Measurements from ENCODE around the gene GBA2.

Gene GBA2

GRCh38 chr9:35766997-35767396, 18.0 kb upstream of the GBA2 start:
- DNase-seq (ENCODE audit: low read depth in 2 of 2): no peak

GRCh38 chr9:35763803-35764202, 14.8 kb upstream of the GBA2 start:
- DNase-seq (ENCODE audit: low read depth in 2 of 2): no peak

GRCh38 chr9:35763181-35763580, 14.2 kb upstream of the GBA2 start:
- DNase-seq (ENCODE audit: low read depth in 2 of 2): no peak

GRCh38 chr9:35760651-35761050, 11.6 kb upstream of the GBA2 start:
- no peak for DNase-seq (ENCODE audit: low read depth in 2 of 2)

- no peak for DNase-seq (ENCODE audit: low read depth in 2 of 2)
Observed at GRCh38 chr9:35759795-35760194, 10.8 kb upstream of the GBA2 start.

GRCh38 chr9:35758475-35759050, 9.5 kb upstream of the GBA2 start:
- DNase-seq (ENCODE audit: low read depth in 2 of 2): no peak

GRCh38 chr9:35757892-35758275, 8.9 kb upstream of the GBA2 start:
- DNase-seq (ENCODE audit: low read depth in 2 of 2): no peak

- peak; percentile 4 to 9 for DNase-seq (ENCODE audit: low read depth in 2 of 2)
Observed at GRCh38 chr9:35757226-35757891, 8.3 kb upstream of the GBA2 start.

GRCh38 chr9:35756275-35757225, 7.5 kb upstream of the GBA2 start:
- DNase-seq (ENCODE audit: low read depth in 2 of 2): peak; percentile 69 to 70

- no peak for DNase-seq (ENCODE audit: low read depth in 2 of 2)
Observed at GRCh38 chr9:35755071-35755470, 6.0 kb upstream of the GBA2 start.

- DNase-seq (ENCODE audit: low read depth in 2 of 2): no peak
Observed at GRCh38 chr9:35754264-35754663, 5.2 kb upstream of the GBA2 start, which contains the start of gene MSMP. MSMP (minus strand) TSS chr9:35754276; CDS start chr9:35754129, 147 bp downstream.

GRCh38 chr9:35753466-35753865, 4.4 kb upstream of the GBA2 start:
- DNase-seq (ENCODE audit: low read depth in 2 of 2): no peak

- no peak for DNase-seq (ENCODE audit: low read depth in 2 of 2)
Observed at GRCh38 chr9:35750256-35750531, 1.2 kb upstream of the GBA2 start.

- DNase-seq (ENCODE audit: low read depth in 2 of 2): peak in 1 of 2 donors; percentile 9
Observed at GRCh38 chr9:35749515-35750255, 657 bp upstream of the GBA2 start.

GRCh38 chr9:35748242-35748857, 678 bp downstream of the GBA2 start:
- no peak for DNase-seq (ENCODE audit: low read depth in 2 of 2)

GRCh38 chr9:35746583-35746982, 2.4 kb downstream of the GBA2 start:
- DNase-seq (ENCODE audit: low read depth in 2 of 2): no peak

GRCh38 chr9:35745569-35745968, 3.5 kb downstream of the GBA2 start:
- DNase-seq (ENCODE audit: low read depth in 2 of 2): no peak

GRCh38 chr9:35743880-35744518, 5.0 kb downstream of the GBA2 start:
- DNase-seq (ENCODE audit: low read depth in 2 of 2): no peak

- DNase-seq (ENCODE audit: low read depth in 2 of 2): no peak
Observed at GRCh38 chr9:35743452-35743851, 5.6 kb downstream of the GBA2 start.

GRCh38 chr9:35741740-35742139, 7.3 kb downstream of the GBA2 start:
- no peak for DNase-seq (ENCODE audit: low read depth in 2 of 2)

GRCh38 chr9:35740243-35740642, 8.8 kb downstream of the GBA2 start:
- no peak for DNase-seq (ENCODE audit: low read depth in 2 of 2)
